H1 (cell line): ENCODE results near the gene KBTBD2. TPM values are rescaled to one million over a fixed set of nuclear protein-coding genes. Genes with fewer than 3 reads are reported as not detected.

Source experiments
- CTCF ChIA-PET: fragments of 300-600 bp; sonication (Branson Sonifier 250); formaldehyde crosslinking; loops from one replicate; lab custom pipeline; 2021; ENCODE audit not compliant: partially characterized antibody; lab: Charles Lee
- POLR2A ChIA-PET: fragments of 300-600 bp; sonication (Branson Sonifier 250); formaldehyde crosslinking; loops from one replicate; lab custom pipeline; 2021; ENCODE audit warnings: inconsistent platforms; ENCODE audit not compliant: partially characterized antibody; lab: Charles Lee
- DNase-seq, 2 experiments: peaks; one replicate each; pipeline versions ENCODE4 v3.0.0 to v3.0.0-alpha.2; 2010 to 2022; ENCODE audit warnings: low spot score in 2 of 2, low read depth in 1 of 2, mixed read lengths in 1 of 2
- FAIRE-seq: peaks from 2 replicates; lab custom pipeline; 2011; peaks lifted over from hg19 to GRCh38; lab: Jason Lieb, UNC
- H2AFZ ChIP-seq: 2 replicates; pipeline ENCODE4 v1.8.1; 2012; ENCODE audit warnings: low read length, inconsistent platforms
- H2AK5ac ChIP-seq: 2 replicates; pipeline ENCODE4 v1.6.1; 2013; ENCODE audit warnings: low read depth, low read length
- H2BK120ac ChIP-seq: replicated peaks from 2 replicates; pipeline ENCODE3; 2013; ENCODE audit warnings: low read depth, low read length, inconsistent platforms
- H2BK12ac ChIP-seq: 2 replicates; pipeline ENCODE4 v1.6.1; 2013; ENCODE audit warnings: low read depth, low read length
- H2BK15ac ChIP-seq: 2 replicates; pipeline ENCODE4 v1.6.1; 2013; ENCODE audit warnings: low read length
- H2BK20ac ChIP-seq: 2 replicates; pipeline ENCODE4 v1.6.1; 2013; ENCODE audit warnings: low read length
- H2BK5ac ChIP-seq: 2 replicates; pipeline ENCODE4 v1.6.1; 2013; ENCODE audit warnings: low read depth, low read length
- H3K14ac ChIP-seq: 2 replicates; pipeline ENCODE4 v1.6.1; 2013; ENCODE audit warnings: inconsistent platforms; ENCODE audit not compliant: insufficient read length
- H3K18ac ChIP-seq: 2 replicates; pipeline ENCODE4 v1.6.1; 2013; ENCODE audit warnings: low read length; ENCODE audit errors: extremely low read depth
- H3K23ac ChIP-seq: 2 replicates; pipeline ENCODE4 v1.6.1; 2013; ENCODE audit warnings: inconsistent platforms; ENCODE audit not compliant: insufficient read length
- H3K23me2 ChIP-seq: 2 replicates; pipeline ENCODE4 v1.6.1; 2013; ENCODE audit warnings: low read depth, low read length
- H3K27ac ChIP-seq: 2 replicates; pipeline ENCODE4 v1.6.1; 2011; ENCODE audit warnings: low read depth, low read length, inconsistent platforms
- H3K27me3 ChIP-seq, 4 experiments: replicated peaks in 1 of 4; 1 replicate in 1 of 4; 2 replicates in 3 of 4; pipeline versions ENCODE4 v1.6.1 to v1.8.1; 2011 to 2013; ENCODE audit warnings: low read length in 3 of 4, mild to moderate bottlenecking in 3 of 4, inconsistent platforms in 2 of 4, mixed read lengths in 2 of 4, moderate library complexity in 1 of 4; ENCODE audit not compliant: control insufficient read depth in 3 of 4, insufficient read depth in 3 of 4; ENCODE audit errors: extremely low read depth in 1 of 4
- H3K36me3 ChIP-seq, 4 experiments: 2 replicates each; pipeline versions ENCODE4 v1.6.1 to v1.8.1; 2011 to 2013; ENCODE audit warnings: mild to moderate bottlenecking in 4 of 4, low read length in 3 of 4, moderate library complexity in 2 of 4, control low read depth in 1 of 4, inconsistent platforms in 1 of 4; ENCODE audit not compliant: insufficient read depth in 4 of 4, control insufficient read depth in 2 of 4
- H3K4ac ChIP-seq: replicated peaks from 2 replicates; pipeline ENCODE3; 2013; ENCODE audit warnings: low read length, low read depth, mixed read lengths, inconsistent platforms; ENCODE audit not compliant: insufficient read length
- H3K4me1 ChIP-seq, 4 experiments: replicated peaks in 1 of 4; 1 replicate in 1 of 4; 2 replicates in 3 of 4; pipeline versions ENCODE4 v1.6.1 to v1.8.1; 2011 to 2013; ENCODE audit warnings: low read length in 3 of 4, inconsistent platforms in 2 of 4, mixed read lengths in 1 of 4; ENCODE audit not compliant: insufficient read depth in 4 of 4, control insufficient read depth in 3 of 4
- H3K4me2 ChIP-seq, 2 experiments: 2 replicates each; pipeline versions ENCODE4 v1.6.1 to v1.8.1; 2011 to 2013; ENCODE audit warnings: low read depth in 2 of 2, low read length in 2 of 2, control low read depth in 1 of 2, inconsistent platforms in 1 of 2, mild to moderate bottlenecking in 1 of 2; ENCODE audit not compliant: insufficient read depth in 1 of 2
- H3K4me3 ChIP-seq, 4 experiments: fragments of 200-600, 300-600 bp in 1 of 4; sonication (generic), shearing (Covaris generic), sonication (Bioruptor Twin) in 1 of 4; 2 replicates each; pipeline versions ENCODE4 v1.5.1 to v1.8.1; 2011 to 2016; ENCODE audit warnings: low read length in 4 of 4, low read depth in 3 of 4, control low read depth in 2 of 4, inconsistent platforms in 2 of 4, mild to moderate bottlenecking in 2 of 4, mixed read lengths in 1 of 4, moderate library complexity in 1 of 4; ENCODE audit not compliant: insufficient read depth in 2 of 4; ENCODE audit errors: extremely low read depth in 1 of 4
- H3K56ac ChIP-seq: replicated peaks from 2 replicates; pipeline ENCODE3; 2013; ENCODE audit warnings: low read depth, mild to moderate bottlenecking, mixed read lengths, low read length, inconsistent platforms; ENCODE audit not compliant: insufficient read length
- H3K79me1 ChIP-seq: 2 replicates; pipeline ENCODE4 v1.6.1; 2013; ENCODE audit warnings: low read depth, low read length, control low read depth
- H3K79me2 ChIP-seq, 2 experiments: 2 replicates each; pipeline versions ENCODE4 v1.6.1 to v1.8.1; 2012 to 2013; ENCODE audit warnings: low read length in 2 of 2, mild to moderate bottlenecking in 2 of 2, inconsistent platforms in 1 of 2; ENCODE audit not compliant: insufficient read depth in 2 of 2, control insufficient read depth in 1 of 2
- H3K9ac ChIP-seq, 4 experiments: replicated peaks in 1 of 4; 1 replicate in 1 of 4; 2 replicates in 3 of 4; pipeline versions ENCODE4 v1.6.1 to v1.8.1; 2011 to 2013; ENCODE audit warnings: low read depth in 3 of 4, low read length in 3 of 4, control low read depth in 2 of 4, mild to moderate bottlenecking in 2 of 4, moderate library complexity in 2 of 4, inconsistent platforms in 1 of 4; ENCODE audit errors: extremely low read depth in 1 of 4
- H3K9me3 ChIP-seq, 2 experiments: 2 replicates each; pipeline versions ENCODE4 v1.6.1 to v1.8.1; 2012 to 2013; ENCODE audit warnings: mild to moderate bottlenecking in 2 of 2, moderate library complexity in 2 of 2, control low read depth in 1 of 2, inconsistent platforms in 1 of 2, low read depth in 1 of 2, low read length in 1 of 2, mixed read lengths in 1 of 2; ENCODE audit not compliant: insufficient read depth in 2 of 2
- H4K20me1 ChIP-seq, 2 experiments: replicated peaks in 1 of 2; 2 replicates each; pipeline versions ENCODE3 to v1.8.1; 2011 to 2013; ENCODE audit warnings: inconsistent platforms in 2 of 2, low read length in 2 of 2, mild to moderate bottlenecking in 1 of 2; ENCODE audit not compliant: insufficient read depth in 2 of 2, control insufficient read depth in 1 of 2
- H4K5ac ChIP-seq: 2 replicates; pipeline ENCODE4 v1.6.1; 2013; ENCODE audit warnings: low read length, low read depth, mixed read lengths, inconsistent platforms; ENCODE audit not compliant: insufficient read length
- H4K8ac ChIP-seq: 2 replicates; pipeline ENCODE4 v1.8.0; 2013; ENCODE audit warnings: mild to moderate bottlenecking, moderate library complexity, low read length, inconsistent platforms; ENCODE audit not compliant: insufficient read depth; ENCODE audit errors: extremely low read depth
- H4K91ac ChIP-seq: replicated peaks from 2 replicates; pipeline ENCODE3; 2013; ENCODE audit warnings: low read length, mixed read lengths, inconsistent platforms; ENCODE audit not compliant: insufficient read length
- BACH1 ChIP-seq: IDR thresholded peaks from 2 replicates; pipeline ENCODE4 v1.6.1; 2012; ENCODE audit warnings: low read length, improper control_type of control experiment
- CBX8 ChIP-seq: fragments of 300-800, 300-1000 bp; sonication (generic); IDR thresholded peaks from 2 replicates; pipeline ENCODE4 v1.7.1; 2016; ENCODE audit warnings: low read depth, low read length, borderline replicate concordance
- CEBPB ChIP-seq: IDR thresholded peaks from 2 replicates; pipeline ENCODE4 v1.6.1; 2012; ENCODE audit warnings: low read depth, low read length
- CTBP2 ChIP-seq: IDR thresholded peaks from 2 replicates; pipeline ENCODE4 v1.7.0; 2011; ENCODE audit warnings: borderline replicate concordance, mild to moderate bottlenecking, moderate library complexity, mixed read lengths, low read length; ENCODE audit not compliant: insufficient read depth, insufficient read length
- EZH2 ChIP-seq: fragments of 200-600 bp; sonication (generic); IDR thresholded peaks from 2 replicates; pipeline ENCODE4 v1.7.1; 2012; ENCODE audit warnings: low read depth, mild to moderate bottlenecking, moderate library complexity, low read length, inconsistent platforms; ENCODE audit not compliant: severe bottlenecking
- MAFK ChIP-seq: IDR thresholded peaks from 2 replicates; pipeline ENCODE4 v1.6.1; 2012; ENCODE audit warnings: low read depth, mild to moderate bottlenecking, improper control_type of control experiment, low read length
- RNF2 ChIP-seq: fragments of 200-900, 300-1000 bp; sonication (generic); IDR thresholded peaks from 2 replicates; pipeline ENCODE4 v1.7.1; 2016; ENCODE audit warnings: borderline replicate concordance, low read depth, mild to moderate bottlenecking, antibody characterized with exemption, low read length; ENCODE audit not compliant: poor library complexity, severe bottlenecking; ENCODE audit errors: missing control alignments
- RXRA ChIP-seq: IDR thresholded peaks from 2 replicates; pipeline ENCODE4 v1.6.1; 2011; ENCODE audit warnings: low read depth, mild to moderate bottlenecking, low read length, moderate library complexity; ENCODE audit not compliant: insufficient read depth
- SIX5 ChIP-seq: IDR thresholded peaks from 2 replicates; pipeline ENCODE4 v1.6.1; 2011; ENCODE audit warnings: mild to moderate bottlenecking, low read depth, low read length
- SP2 ChIP-seq: IDR thresholded peaks from 2 replicates; pipeline ENCODE4 v1.6.1; 2012; ENCODE audit warnings: mild to moderate bottlenecking, low read length, inconsistent platforms
- SUZ12 ChIP-seq: fragments of 200-600 bp; sonication (generic); IDR thresholded peaks from 2 replicates; pipeline ENCODE4 v1.6.1; 2012; ENCODE audit warnings: mild to moderate bottlenecking, inconsistent platforms, low read length, moderate library complexity, mixed read lengths
- TCF12 ChIP-seq: IDR thresholded peaks from 2 replicates; pipeline ENCODE4 v1.6.1; 2011; ENCODE audit warnings: low read depth, mild to moderate bottlenecking, low read length
- TEAD4 ChIP-seq: IDR thresholded peaks from 2 replicates; pipeline ENCODE4 v1.6.1; 2012; ENCODE audit warnings: low read depth, low read length, inconsistent platforms, mixed read lengths
- YY1 ChIP-seq: IDR thresholded peaks from 2 replicates; pipeline ENCODE4 v1.6.1; 2011; ENCODE audit warnings: low read depth, mild to moderate bottlenecking, low read length
- polyA plus RNA-seq, 7 experiments: library from polyadenylated mRNA; depleted of rRNA in 3 of 7; stranded (reverse) in 5 of 7; unstranded in 2 of 7; fragments of >200 nt in 5 of 7; fragments of 200-250 nt in 2 of 7; gene quantifications; 1 replicate in 5 of 7; 2 replicates in 1 of 7; 4 replicates in 1 of 7; pipeline versions ENCODE4 v1.2.1 to v1.2.3, GENCODE V29; 2011 to 2013; ENCODE audit warnings: missing spikeins in 2 of 7, mixed read lengths in 2 of 7
- total RNA-seq: library from RNA; stranded (reverse); fragmentation: NEBNext Ultra II Directional; extraction: Animal tissue kit (Norgen Biotek cat#: 25700); gene quantifications from 2 replicates; pipeline ENCODE4 v1.2.1, GENCODE V29; 2021
- TF ChIP-seq, protein P1 (sequence below): IDR thresholded peaks from 2 replicates; pipeline ENCODE4 v1.6.1; 2011; ENCODE audit warnings: low read depth, mild to moderate bottlenecking, low read length; ENCODE audit not compliant: insufficient read depth

The KBTBD2 gene
- total and polyA plus RNA-seq, 2 of the 8 experiments (the other 6 are each of a cell fraction or from before 2014, with no cell fraction given): 13.1 to 25.7 TPM

DNA sequence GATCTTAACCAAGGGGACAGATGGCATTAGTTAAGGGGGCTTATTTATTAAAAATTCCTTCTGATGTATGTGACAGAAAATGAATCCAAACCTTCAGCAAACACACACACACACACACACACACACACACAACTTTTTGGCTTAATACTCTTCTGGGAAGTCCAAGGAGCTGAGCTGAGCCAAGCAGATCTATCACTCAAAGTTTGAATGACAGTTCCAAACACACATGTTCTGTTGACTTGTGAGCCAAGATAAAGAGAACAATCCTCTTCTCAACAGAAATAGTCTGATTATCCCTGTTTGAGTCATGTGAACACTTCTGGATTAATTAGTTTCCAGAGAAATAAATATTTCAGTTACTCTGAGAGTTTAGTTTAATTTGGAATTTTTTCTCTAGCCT, 31.5 kb downstream of the KBTBD2 start:
- Histone ChIP-seq H2AFZ (no peak overlapping the region), H4K20me1 (peaks cover 0 to 3% of the 10 kb centered on the region in 2 experiments), H3K18ac (no peak overlapping the region), H4K8ac (no peak overlapping the region), H3K79me1 (0 out of 2 replicates have a peak, but pooled peaks cover 2% of the 10 kb centered on the region), H3K79me2 (no peaks in the 10 kb centered on the region), H3K27ac (no peak overlapping the region), H3K4ac (no peak overlapping the region), H3K36me3 (no peaks in the 10 kb centered on the region), H3K56ac (no peak overlapping the region), H3K9ac (no peak overlapping the region), H3K4me3 (no peak overlapping the region), H3K23ac (no peak overlapping the region), H2AK5ac (no peak overlapping the region), H2BK12ac (no peak overlapping the region), H3K4me1 (peaks cover 0 to 6% (median 5%) of the 10 kb centered on the region in 4 experiments; a peak in 5 of 7 replicates), H2BK120ac (no peak overlapping the region), H2BK20ac (no peak overlapping the region), H2BK15ac (no peak overlapping the region), H4K91ac (no peak overlapping the region), H3K9me3 (peaks cover 3 to 4% of the 10 kb centered on the region in 2 experiments; a peak in 2 of 4 replicates), H3K23me2 (peaks cover 2% of the 10 kb centered on the region; the same call in 1 of the 2 replicates), H3K14ac (no peak overlapping the region), H2BK5ac (no peak overlapping the region), H3K4me2 (no peak overlapping the region), H4K5ac (no peak overlapping the region), H3K27me3 (no peaks in the 10 kb centered on the region)
- ChIA-PET POLR2A (no interaction called here), CTCF (interaction anchor here (2.3 kb wide), 1 partner anchor 14 kb away, joined by 7 read pairs; no protein-coding TSS in a partner anchor)
- FAIRE-seq (no peak), DNase-seq (no peak)
- no peak for TF ChIP-seq CBX8
- TF ChIP-seq MAFK: no peak
- no peak for TF ChIP-seq SP2
- TF ChIP-seq CEBPB: no peak
- no peak for TF ChIP-seq TEAD4
- TF ChIP-seq BACH1: no peak
- no peak for TF ChIP-seq SIX5
- TF ChIP-seq RNF2: no peak
- TF ChIP-seq CTBP2: no peak
- TF ChIP-seq YY1: no peak
- TF ChIP-seq SUZ12: no peak
- TF ChIP-seq TCF12: no peak
- TF ChIP-seq EZH2: no peak
- TF ChIP-seq, protein P1, sequence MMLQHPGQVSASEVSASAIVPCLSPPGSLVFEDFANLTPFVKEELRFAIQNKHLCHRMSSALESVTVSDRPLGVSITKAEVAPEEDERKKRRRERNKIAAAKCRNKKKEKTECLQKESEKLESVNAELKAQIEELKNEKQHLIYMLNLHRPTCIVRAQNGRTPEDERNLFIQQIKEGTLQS: no peak
- no peak for TF ChIP-seq RXRA
